Measurements from ENCODE around the gene SYNGAP1.

The SYNGAP1 gene

DNA sequence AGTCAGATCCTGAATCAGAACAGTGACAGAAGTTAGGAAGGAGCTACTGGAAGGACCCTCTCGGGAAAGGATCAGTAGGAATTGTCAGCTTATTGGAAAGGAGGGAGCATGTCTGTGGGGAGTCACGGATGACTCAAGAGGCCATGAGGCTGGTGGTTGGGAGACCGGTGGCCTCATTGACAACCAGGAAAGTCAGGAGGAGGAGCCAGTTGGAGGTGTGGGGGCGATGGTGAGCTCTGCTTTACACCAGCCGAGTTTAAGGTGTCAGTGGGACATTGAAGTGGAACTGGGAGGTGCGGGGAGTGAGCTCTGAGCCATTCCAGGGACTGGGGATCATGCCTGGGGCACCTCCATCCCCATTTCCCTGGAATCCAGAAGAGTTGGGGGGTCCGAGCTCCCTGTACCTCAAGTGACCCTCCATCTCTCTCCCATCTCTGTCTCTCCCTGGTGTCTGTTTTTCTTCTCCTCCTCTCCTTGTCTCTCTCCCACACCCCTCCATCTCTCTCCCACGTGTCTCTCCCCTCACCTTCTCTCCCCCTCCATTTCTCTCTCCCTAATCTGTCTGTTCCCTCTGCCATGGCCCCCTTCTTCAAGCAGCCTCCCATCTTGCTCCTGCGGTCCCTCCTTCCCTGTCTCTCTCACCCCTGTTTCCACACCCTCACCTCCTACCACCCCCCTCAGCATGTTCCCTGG, 20.2 kb downstream of the SYNGAP1 start:
- no peak for DNase-seq (ENCODE audit: low spot score)

DNA sequence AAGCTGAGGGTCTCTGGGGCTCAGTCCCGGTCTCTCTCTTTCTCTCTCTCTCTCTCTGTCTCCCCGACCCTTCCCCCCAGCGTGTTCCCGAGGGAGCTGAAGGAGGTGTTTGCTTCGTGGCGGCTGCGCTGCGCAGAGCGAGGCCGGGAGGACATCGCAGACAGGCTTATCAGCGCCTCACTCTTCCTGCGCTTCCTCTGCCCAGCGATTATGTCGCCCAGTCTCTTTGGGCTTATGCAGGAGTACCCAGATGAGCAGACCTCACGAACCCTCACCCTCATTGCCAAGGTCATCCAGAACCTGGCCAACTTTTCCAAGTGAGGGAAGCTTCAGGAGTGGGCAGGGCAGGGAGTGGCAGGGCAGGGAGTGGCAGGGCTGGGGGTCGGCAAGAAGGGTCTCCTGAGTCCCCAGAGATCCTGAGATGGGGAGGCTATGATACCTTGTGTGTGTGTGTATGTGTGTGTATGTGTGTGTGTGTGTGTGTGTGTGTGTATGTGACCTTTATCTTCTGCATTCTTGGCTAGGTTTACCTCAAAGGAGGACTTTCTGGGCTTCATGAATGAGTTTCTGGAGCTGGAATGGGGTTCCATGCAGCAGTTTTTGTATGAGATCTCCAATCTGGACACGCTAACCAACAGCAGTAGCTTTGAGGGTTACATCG, 20.9 kb downstream of the SYNGAP1 start:
- DNase-seq (ENCODE audit: low spot score) = no peak

DNA sequence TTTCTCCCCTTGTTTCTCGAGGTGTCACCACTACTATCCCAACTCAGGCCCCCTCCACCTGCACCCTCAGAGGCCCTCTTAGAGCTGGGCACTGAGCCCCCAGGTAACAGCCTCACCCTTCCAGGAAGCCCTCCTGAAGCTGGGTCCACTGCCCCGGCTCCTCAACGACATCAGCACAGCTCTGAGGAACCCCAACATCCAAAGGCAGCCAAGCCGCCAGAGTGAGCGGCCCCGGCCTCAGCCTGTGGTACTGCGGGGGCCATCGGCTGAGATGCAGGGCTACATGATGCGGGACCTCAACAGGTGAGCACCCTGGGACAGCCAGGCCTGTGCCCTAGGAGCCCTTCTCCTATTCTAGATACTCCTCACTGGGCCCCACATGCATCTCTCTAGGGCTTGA, 21.6 kb downstream of the SYNGAP1 start:
- DNase-seq (ENCODE audit: low spot score) = no peak

DNA sequence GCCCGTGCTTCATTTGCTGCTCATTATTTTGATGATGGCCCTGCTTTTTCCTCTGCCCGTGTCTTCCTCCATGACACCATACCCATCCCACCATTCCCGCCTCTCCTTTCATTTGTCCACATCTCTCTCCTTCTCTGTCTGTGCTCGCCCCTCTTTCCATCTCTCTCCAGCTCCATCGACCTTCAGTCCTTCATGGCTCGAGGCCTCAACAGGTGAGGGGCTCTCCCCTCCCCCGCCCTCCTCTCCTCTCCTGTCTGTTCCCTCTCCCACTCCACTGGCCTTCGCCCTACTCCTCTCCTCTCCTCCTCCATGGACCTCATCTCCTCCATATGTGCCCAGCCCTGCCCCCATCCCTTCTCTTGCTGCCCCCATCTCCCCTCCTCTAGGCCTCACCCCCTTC, 22.4 kb downstream of the SYNGAP1 start:
- DNase-seq (ENCODE audit: low spot score) = no peak

DNA sequence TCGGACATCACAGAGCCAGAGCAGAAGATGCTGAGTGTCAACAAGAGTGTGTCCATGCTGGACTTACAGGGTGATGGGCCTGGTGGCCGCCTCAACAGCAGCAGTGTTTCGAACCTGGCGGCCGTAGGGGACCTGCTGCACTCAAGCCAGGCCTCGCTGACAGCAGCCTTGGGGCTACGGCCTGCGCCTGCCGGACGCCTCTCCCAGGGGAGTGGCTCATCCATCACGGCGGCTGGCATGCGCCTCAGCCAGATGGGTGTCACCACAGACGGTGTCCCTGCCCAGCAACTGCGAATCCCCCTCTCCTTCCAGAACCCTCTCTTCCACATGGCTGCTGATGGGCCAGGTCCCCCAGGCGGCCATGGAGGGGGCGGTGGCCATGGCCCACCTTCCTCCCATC, 23.2 kb downstream of the SYNGAP1 start:
- DNase-seq (ENCODE audit: low spot score) = no peak

DNA sequence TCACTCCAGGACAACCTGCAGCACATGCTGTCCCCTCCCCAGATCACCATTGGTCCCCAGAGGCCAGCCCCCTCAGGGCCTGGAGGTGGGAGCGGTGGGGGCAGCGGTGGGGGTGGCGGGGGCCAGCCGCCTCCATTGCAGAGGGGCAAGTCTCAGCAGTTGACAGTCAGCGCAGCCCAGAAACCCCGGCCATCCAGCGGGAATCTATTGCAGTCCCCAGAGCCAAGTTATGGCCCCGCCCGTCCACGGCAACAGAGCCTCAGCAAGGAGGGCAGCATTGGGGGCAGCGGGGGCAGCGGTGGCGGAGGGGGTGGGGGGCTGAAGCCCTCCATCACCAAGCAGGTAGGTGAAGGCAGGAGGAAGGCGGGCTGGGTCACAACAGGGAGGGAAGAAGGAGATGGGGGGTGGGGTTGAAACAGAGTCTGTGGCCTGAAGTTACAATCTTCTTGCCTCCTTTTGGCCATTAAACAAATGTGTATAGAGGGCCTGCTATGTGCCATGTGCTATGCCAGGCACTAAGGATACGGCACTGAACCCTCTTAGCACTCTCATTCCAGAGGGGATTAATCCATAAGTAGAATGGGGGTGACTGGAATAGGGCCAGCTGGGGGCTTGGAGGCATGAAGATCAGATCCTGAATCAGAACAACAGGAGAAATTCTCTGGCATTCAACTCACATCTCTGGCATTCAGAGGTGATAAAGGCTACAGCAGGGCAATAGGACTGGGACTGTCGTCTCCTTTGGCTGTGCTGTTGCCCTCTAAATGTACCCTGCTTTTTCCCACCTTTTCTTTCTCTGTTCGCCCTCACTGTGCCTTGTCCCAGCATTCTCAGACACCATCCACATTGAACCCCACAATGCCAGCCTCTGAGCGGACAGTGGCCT, 24.0 kb downstream of the SYNGAP1 start:
- no peak for DNase-seq (ENCODE audit: low spot score)

DNA sequence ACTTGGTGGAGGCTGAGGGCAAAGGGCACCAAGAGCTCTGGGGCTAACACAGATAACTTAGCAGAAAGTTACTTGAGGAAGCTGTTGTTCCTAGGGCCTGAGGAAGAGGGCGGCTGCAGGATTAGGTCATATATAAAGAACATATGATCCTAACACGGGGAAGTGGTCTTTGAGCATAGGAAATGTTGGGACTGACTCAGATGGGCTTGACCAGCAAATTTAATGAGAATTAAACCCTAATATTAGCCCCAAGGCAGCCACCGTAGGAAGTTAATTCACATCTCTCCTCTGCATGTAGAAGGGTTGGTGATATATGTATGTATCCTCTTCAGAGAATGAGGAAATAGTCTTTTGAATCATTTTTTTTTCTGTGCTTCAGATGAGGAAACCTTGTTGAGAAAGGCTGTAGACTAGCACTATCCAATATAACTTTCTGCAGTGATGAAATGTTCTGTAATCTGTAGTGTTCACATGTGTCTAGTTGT, 25.3 kb downstream of the SYNGAP1 start:
- DNase-seq (ENCODE audit: low spot score) = no peak

DNA sequence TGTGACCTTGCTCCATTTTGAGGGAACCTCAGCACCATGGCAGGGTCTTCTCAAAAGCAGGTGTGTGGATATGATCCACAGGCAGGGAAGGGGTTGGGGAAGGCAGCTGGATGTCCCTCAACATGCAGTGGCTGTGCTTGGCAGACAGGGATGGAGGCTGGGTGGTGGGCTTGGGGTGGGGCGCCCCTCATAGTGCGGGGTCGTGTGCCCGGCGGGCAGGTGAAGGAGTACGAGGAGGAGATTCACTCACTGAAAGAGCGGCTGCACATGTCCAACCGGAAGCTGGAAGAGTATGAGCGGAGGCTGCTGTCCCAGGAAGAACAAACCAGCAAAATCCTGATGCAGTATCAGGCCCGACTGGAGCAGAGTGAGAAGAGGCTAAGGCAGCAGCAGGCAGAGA, 26.5 kb downstream of the SYNGAP1 start:
- DNase-seq (ENCODE audit: low spot score) = no peak

DNA sequence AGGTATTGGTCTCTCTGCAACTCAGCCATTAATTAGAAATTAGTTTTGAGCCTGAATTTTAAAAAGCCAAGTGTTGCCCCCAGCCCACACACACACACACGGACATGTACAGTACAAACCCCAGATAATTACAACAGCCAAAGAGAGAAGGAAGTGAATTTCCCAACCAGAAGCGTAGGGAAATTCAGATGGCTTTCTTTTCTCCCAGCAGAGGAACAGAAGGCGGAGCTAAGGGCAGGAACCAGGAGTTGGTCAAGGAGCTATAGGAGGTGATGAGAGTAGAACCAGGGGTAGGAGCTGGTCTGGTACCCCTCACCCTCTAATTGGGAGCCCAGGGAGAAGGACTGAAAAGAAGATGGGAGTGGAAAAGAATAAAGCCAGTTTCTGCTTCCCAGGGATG, 30.6 kb downstream of the SYNGAP1 start:
- DNase-seq (ENCODE audit: low spot score) = no peak

DNA sequence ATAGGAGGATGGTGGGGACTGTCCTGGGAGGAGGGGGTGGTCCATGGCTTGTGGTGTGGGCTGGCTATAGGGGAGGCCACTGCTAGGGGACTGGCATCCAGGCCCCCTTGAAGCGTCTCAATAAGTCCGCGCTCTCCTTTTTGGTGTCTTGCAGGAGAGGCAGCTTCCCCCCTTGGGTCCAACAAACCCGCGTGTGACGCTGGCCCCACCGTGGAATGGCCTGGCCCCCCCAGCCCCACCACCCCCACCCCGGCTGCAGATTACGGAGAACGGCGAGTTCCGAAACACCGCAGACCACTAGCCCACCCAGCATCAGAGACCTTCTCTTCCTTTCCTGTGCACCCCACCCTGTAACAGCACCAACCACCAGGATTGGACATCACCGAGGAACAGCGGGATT, 31.7 kb downstream of the SYNGAP1 start:
- no peak for DNase-seq (ENCODE audit: low spot score)

DNA sequence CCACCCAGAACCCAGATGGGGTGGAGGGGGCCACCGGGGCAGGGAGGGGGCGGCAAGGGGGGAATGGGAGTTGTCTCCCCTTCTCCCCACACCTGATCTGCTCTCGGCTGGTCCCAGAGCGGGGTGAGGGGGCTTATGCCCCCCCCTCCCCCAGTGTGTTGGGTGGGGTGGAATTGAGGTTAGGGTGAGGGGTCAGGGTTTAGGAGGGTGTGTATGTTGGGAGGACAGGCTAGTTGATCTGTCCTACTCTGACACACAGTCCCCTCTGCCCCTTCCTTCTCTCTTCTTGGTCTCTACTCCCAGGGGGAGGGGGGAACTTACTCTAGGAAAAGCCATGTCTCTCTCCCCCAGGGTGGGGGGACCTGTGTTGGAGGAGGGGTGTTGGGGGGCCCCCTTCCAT, 32.6 kb downstream of the SYNGAP1 start:
- no peak for DNase-seq (ENCODE audit: low spot score)

DNA sequence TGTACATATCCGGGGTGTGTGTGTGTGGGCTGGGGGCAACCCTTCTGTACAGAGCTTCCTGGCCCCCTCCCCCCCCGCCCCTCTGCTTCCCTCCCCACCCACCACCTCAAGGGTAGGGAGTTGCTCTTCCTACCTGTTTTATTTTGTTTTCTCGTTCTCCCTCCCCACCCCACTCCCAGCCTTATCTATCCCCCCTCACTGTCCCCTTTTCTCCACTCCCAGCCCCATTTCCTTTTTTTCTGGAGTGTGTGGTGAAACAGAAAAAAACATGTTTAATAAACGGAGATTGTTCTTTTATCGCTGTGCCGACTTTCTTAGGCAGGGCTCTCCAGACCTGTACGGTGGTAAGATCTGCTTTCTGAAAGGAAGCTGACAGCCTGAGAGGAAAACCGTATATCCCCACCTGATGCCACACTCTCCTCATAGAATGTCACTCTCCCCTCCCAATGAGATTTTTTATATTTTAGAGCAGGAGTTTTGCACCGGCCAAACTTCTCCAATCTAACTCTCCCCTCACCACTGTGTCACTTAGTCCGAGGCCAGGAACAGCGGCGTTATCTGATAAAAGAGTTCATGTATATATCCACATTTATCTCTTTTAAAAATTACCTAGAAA, 33.6 kb downstream of the SYNGAP1 start:
- no peak for DNase-seq (ENCODE audit: low spot score)

DNA sequence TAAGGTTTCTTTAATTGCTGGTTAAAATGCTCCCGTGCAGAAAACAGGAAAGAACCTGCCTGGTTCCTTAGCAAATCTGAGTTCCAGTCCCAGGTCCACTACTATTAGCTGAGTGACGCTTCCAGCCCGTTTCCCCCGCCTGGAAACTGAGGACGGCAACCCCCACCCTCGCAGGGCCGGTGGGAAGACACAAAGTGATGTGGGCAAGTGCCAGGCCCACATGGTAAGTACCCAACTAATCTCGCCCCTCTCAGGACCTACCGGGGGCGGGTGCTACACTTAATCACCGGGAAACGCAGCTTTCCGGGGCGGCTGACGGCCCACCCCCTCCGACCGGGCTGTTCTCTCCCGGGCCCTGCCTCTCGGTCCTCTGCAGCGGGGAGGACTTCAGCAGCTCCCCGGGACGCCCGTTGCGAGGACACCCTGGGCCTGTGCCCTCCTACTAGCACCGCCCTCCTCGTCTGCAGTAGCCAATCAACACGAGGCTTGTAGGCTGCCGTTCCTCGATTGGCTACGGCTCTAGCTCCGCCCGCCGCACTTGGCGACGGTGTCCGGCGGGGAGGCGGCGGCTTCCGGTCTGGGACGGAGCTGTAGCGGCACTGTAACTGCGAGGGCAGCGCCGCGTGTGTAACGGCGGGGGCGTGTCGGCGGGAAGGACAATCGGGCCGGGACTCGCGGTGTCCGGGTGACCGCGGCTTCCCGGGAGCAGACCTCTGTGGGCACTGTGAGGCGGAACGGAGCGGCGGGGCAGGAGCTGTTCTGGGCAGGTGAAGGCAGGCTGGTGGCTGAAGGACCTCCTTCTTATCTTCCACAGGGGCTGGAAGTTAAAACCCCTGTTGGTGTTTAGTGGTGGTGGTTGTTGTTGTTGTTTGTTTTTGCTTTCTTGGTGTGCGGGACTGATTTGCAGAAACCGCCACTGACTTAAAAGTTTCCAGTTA, 34.4 kb downstream of the SYNGAP1 start, which contains the start of gene ZBTB9:
ZBTB9 (plus strand) TSS at position 568 of the 938 bp plus-strand sequence. CDS start 525 bp downstream, outside the sequence.
- DNase-seq (ENCODE audit: low spot score) = peak; percentile 94

DNA sequence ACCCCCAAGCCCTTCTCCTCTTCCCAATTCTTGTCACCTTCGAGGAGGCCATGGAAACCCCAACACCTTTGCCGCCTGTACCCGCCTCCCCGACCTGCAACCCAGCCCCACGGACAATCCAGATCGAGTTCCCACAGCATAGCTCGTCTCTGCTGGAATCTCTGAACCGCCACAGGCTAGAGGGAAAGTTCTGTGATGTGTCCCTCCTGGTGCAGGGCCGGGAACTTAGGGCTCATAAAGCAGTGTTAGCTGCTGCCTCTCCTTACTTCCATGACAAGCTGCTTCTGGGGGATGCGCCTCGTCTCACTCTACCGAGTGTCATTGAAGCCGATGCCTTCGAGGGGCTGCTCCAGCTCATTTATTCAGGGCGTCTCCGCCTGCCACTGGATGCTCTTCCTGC, 35.2 kb downstream of the SYNGAP1 start:
- DNase-seq (ENCODE audit: low spot score) = no peak

DNA sequence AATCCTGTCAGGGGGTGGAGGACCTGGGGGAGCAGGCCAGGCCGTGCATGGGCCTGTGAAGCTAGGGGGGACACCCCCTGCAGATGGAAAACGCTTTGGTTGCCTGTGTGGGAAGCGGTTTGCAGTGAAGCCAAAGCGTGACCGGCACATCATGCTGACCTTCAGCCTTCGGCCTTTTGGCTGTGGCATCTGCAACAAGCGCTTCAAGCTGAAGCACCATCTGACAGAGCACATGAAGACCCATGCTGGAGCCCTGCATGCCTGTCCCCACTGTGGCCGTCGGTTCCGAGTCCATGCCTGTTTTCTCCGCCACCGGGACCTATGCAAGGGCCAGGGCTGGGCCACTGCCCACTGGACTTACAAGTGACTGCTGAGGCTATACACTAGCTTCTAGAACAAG, 36.3 kb downstream of the SYNGAP1 start:
- DNase-seq (ENCODE audit: low spot score) = no peak

DNA sequence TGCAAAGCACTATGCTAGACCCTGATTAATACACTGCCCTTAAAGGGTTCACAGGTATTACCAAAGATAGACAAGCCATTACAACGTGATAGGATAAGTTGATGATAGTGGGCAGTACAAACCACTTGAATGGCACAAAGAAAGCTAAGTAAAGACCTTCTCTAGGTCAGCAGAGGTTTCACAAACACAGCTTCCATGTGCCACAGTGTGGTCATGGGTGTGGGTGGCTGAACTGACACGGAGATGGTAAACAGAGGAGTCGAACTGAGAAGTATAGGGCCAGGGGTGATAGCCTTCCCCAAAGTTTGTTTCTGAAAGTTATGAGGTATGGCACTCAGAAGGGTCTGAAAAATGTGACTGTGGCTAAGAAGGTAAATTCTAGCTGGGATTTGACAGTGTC, 38.8 kb downstream of the SYNGAP1 start:
- DNase-seq (ENCODE audit: low spot score) = no peak

DNA sequence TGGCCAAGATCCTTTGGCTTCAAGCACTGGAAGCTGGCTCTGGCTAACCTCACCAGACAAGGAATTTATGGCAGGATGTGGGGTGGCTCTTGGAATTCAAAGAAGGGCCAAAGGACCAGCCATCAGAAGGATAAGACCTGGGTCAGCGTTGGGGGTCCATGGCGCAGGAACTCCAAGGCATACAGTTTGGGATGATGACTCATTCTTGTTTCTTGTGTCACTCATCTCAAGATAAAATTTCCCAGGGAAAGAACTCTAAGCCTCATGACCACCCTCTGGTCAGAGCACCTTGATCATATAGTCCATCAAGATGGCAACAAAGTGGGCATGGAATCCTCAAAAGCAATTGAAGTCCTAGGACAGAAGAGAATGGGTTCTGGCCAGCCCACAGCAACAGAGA, 39.4 kb downstream of the SYNGAP1 start:
- no peak for DNase-seq (ENCODE audit: low spot score)

DNA sequence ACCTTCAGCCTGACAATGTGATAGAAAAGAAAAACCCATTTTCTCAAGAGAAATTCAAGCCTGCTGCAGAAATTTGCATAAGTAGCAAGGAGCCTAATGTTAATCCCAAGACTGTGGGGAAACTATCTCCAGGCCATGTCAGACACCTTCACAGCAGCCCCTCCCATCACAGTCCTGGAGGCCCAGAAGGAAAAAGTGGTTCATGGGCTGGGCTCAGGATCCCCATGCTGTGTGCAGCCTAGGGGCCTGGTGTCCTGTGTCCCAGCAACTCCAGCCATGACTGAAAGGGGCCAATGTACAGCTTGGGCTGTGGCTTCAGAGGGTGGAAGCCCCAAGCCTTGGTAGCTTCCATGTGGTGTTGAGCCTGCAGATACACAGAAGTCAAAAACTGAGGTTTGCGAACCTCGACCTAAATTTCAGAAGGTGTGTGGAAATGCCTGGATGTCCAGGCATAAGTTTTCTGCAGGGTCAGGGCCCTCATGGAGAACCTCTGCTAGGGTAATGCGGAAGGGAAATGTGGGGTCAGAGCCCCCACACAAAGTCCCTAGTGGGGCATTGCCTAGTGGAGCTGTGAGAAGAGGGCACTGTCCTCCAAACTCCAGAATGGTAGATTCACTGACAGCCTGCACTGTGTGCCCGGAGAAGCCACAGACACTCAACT, 46.3 kb downstream of the SYNGAP1 start:
- DNase-seq (ENCODE audit: low spot score) = no peak

DNA sequence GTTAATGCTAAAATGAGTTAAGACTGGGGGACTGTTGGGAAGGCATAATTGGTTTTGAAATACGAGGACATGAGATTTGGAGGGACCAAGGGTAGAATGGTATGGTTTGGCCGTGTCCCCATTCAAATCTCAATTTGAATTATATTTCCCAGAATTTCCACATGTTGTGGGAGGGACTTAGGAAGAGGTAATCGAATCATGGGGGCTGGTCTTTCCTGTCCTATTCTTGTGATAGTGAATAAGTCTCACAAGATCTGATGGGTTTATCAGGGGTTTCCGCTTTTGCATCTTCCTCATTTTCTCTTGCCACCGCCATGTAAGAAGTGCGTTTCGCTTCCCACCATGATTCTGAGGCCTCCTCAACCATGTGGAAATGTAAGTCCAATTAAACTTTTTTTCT, 47.2 kb downstream of the SYNGAP1 start:
- no peak for DNase-seq (ENCODE audit: low spot score)

DNA sequence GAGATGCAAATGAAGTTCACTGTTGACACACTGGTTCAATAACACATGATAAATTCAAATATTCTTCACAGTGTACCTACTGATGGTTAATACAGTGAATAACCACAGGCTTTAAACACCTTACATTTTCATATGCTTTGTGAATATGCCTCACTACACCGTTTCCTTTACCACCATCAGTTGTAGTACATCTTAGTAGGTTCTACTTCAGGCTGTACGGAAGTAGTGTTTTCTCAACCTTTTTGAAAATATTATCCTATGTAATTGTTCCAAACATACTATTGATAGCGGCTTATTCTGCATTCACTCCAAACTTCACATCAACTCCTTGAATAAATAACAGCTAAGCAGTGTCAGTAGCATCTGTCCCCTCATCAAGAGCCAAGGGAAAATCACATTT, 49.8 kb downstream of the SYNGAP1 start:
- no peak for DNase-seq (ENCODE audit: low spot score)

DNA sequence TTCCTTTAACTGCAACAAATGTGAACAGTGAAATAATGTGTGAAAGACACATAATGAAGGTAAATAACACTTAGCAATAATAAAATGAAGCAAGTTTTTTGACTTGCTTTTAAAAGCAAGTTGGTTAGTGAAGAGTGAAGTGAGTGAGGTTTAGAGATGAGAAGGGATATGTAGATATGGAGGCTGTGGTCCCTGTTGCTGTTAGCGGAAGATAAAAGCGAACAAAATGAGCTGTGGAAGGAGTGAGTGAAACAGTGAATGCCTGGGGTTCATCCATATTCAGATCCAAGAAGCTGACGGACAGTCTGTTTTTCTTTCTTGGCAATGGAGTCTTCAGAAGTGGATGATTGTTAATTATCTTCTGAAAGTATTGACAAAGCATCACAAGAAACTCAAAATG, 58.0 kb downstream of the SYNGAP1 start:
- DNase-seq (ENCODE audit: low spot score) = no peak

Data from SW480 (cell line).